RPMI7951 (cell line): ENCODE results near the gene RNPC3. TPM values are rescaled to one million over a fixed set of nuclear protein-coding genes. Genes with fewer than 3 reads are reported as not detected.
A peak's percentile ranks its signal among the peaks of the same experiment; 100 is the strongest.

Source experiments
- DNase-seq: peaks from one replicate; pipeline ENCODE4 v3.0.0-alpha.2; 2012; ENCODE audit warnings: low read depth
- total RNA-seq: library from RNA; depleted of rRNA; stranded (reverse); fragments of >200 nt; shearing (Covaris generic); gene quantifications from 2 replicates; pipeline ENCODE4 v1.2.3, GENCODE V29; 2014; rRNA removed

RNPC3 gene, protein sequence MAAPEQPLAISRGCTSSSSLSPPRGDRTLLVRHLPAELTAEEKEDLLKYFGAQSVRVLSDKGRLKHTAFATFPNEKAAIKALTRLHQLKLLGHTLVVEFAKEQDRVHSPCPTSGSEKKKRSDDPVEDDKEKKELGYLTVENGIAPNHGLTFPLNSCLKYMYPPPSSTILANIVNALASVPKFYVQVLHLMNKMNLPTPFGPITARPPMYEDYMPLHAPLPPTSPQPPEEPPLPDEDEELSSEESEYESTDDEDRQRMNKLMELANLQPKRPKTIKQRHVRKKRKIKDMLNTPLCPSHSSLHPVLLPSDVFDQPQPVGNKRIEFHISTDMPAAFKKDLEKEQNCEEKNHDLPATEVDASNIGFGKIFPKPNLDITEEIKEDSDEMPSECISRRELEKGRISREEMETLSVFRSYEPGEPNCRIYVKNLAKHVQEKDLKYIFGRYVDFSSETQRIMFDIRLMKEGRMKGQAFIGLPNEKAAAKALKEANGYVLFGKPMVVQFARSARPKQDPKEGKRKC
- 5.3 and 7.7 TPM in 2 replicates for total RNA-seq

DNA sequence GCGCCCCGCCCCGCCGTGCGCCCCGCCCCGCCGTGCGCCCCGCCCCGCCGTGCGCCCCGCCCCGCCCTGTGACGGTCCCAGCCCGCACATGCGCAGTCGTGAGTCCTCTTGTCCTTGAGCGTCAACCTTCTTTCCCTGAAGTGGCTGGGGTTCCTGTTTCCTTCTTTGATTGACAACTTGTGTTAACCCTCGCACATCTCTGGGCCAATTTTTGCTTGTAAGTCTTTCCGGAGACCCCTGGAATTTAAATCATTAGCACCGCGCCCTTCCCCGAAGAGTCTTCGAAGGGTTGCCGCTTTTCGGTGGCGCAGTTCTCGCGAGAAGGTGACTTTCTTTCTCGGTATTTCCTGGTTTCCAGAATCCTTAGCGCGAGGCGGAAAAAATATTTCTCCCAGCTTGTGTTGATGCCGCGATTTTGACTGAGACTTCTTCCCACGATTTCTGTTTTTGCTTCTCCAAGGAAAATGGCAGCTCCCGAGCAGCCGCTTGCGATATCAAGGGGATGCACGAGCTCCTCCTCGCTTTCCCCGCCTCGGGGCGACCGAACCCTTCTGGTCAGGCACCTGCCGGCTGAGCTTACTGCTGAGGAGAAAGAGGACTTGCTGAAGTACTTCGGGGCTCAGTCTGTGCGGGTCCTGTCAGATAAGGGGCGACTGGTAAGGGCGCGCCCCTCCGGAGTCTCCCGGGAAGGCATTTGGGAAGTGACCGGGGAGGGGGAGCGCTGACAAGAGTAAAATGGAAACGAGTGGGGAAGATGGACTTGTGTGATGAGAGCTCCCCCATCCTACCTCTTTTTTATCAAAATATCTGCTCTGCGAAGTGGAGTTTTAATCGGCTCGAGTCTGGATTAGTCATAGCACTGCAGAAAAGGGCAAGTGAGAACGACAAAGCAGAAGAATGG, at the start of gene RNPC3:
Gene RNPC3, plus strand, starts transcription at position 93 of the 901 bp plus-strand sequence. Its CDS starts 372 bp downstream, at position 465.
- peak; percentile 88 for DNase-seq

DNA sequence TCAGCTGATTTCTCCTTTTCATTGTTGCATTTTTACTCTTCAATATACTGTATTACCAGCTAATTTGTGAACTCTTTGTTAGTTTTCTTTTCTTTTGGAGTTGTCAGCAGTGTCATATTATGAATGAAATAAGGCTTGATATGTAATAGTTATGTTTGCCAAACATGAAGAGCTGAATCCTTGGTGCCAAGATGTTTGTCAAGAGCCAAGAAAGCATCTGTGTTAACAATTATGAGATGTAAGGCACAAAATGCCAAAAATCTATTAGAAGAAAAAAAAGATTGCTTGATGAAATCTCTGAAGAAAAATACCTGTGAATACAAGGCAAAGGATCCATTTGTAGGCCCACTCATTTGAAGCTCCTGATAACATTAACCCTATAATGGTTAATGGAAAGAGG, 48.4 kb upstream of the RNPC3 start:
- no peak for DNase-seq

DNA sequence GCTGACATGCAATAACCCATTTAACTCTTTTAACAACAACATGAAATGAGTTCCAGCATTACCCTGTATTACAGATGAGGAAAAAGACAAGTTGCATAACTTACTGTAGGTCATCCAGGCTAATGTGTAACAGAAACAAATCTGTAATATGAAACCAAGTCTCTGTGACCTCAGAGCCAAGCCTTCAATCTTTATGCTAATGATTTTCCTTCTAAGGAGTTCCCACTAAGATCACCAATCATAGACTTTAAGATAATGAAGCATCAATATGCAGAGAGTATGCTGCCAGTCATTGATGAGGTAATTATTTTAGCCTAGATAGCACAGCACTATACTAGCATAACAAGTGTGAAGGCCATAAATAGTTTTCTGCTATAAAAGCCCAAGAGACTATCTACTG, 35.6 kb upstream of the RNPC3 start:
- DNase-seq: no peak

DNA sequence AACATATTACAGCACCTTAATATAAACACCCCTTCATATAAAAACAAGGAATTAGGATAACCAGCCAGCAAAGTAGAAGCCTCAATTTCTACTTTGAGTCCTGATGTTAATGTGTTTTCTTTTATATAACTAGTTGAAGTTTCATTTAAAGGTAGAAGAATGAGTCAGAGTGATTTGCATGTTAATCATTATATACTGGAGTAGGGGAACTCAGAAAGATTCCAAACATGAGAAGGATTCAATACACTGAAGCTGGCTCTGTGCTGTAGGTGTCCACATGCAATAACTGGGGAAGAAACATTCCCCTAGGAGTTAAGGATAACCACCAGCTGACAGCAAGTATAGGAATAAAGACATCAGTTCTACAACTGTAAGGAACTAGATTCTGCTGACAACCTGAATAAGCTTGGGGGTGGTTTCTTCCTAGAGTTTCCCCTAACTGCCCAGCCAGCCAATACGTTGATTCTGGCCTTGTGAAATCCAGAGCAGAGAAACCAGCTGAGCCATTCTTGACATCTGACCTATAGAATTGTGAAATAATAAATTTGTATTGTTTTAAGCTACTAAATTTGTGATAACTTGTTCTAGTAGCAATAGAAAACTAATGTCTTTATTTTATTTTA, 33.4 kb upstream of the RNPC3 start:
- DNase-seq: no peak

DNA sequence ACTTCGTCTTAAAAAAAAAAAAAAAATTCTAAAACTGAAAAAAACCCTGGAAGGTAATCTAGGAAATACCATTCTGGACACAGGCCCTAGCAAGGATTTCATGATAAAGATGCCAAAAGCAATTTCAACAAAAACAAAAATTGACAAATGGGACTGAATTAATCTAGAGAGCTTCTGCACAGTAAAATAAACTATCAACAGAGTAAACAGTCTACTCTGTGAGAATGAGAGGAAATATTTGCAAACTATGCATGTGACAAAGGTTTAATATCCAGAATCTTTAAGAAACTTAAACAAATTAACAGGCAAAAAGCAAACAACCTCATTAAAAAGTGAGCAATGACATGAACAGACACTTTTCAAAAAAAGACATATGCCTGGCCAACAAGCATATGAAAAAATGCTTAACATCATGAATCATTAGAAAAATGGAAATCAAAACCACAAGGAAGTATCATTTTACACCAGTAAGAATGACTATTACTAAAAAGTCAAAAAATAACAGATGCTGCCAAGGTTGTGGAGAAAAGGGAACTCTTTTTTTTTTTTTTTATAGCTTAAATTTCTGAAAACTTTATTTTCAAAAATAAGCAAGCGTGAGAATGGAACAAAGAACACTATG, 29.4 kb upstream of the RNPC3 start:
- DNase-seq: peak; percentile 23

DNA sequence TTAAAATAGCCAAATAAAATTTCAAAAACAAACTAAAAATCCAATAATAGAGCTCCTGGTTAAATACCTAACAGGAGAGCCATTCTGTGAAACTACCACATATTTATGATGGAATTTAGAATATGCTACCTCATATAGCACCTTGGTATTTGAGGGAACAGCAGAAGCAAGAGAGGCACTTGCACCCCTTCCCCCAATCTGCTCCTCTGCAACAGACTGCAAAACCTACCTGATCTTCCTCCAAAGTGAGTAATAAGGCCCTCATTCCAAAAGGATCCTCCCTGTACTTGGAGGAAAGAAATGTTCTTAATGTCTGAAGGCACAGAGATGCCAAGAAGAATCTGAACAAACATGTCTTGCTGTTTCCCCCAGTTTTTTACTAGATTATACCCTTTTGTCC, 28.1 kb upstream of the RNPC3 start:
- DNase-seq: no peak

DNA sequence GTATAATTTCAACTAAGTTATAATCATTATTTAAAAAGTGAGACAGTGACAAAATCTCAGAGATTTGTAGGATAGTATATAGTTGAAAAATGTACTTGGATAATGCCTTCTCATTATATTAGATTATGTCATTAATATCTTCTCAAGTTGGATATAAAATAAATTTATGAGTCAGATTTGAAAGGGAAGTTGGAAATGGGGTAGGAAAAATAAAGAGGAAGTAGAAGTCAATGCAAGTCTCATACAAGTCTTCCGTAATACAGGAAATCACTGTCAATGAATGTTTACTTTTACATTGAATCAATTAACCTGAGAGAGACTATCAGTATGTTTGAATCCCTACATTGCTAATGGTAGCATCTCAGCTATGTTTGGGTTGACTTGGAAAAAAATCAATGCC, 16.2 kb upstream of the RNPC3 start:
- DNase-seq: no peak

DNA sequence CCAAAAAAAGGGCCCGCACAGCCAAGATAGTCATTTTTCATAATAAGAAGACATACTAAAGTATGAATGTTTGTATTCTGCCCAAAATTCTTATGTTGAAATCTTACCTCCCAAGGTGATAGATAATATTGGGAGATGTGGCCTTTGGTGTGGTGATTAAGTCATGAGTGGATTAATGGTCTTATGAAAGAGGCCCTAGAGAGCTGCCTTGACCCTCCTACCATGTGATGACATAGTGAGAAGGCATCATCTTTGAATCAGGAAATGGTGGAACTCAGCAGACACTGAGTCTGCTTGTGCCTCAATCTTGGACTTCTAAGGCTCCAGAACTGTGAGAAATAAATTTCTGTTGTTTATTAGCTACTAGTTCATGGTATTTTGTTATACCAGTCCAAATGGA, 11.8 kb upstream of the RNPC3 start:
- no peak for DNase-seq

DNA sequence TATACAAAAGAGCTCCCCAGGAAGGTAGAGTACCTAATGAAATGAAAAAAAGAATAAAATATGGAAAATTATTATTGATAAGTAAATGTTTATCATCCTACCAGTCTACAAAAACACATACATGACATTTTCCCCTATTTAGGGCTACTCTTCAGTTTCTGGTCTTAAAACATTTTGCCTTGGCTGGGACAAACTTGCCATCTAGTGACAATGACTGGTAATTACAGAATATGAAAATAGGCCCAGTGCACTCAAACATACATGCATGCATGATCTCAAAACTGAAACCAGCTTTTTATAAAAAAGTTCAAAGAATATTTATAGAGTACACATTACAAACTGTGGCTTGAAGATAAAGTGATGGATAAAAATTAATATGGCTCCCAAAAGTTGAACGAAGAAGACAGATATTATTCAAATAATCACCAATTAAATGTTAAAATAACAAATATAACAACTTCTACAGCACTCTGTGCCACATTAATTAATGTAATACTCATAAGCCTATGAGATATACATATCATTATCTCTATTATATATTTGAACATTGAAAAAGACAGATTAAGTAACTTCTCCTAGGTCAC, 10.5 kb upstream of the RNPC3 start:
- DNase-seq: peak; percentile 57

DNA sequence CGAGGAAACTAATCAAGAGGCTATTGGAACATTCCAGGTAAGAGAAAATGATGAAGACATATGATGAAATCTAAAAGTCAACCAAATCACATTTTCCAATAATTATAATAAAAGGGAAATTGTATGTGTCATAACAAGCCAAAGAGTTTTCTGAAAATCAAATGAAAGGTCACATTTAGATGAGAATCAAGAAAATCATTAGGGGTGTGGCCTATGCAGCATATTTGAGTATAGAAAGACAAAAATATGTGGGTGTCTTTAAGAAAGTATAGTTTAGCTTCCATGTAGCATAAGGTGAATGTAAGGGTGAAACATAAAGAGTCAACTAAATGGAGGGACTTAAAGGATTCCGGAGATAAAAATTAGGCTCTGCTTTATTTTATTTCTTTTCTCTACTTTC, 9.2 kb upstream of the RNPC3 start:
- DNase-seq: no peak

DNA sequence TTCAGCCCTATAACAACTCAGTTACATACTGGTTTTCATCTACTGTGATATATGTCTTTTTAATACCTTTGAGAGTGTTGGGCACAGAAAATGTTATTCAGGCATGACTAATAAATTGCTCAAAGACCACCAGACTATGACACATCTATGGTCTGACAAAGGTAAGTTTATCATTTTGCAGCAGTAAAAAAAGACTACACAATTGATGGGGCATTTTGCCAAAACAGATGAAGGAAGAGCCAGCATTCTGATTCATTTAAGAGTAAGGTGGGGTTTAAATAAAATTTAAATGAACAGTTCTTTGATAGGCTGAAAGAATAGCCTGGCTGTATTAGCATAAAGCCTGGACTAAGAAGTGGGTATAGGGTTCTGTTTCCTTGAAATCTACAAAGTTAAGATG, 8.8 kb upstream of the RNPC3 start:
- peak; percentile 7 for DNase-seq

DNA sequence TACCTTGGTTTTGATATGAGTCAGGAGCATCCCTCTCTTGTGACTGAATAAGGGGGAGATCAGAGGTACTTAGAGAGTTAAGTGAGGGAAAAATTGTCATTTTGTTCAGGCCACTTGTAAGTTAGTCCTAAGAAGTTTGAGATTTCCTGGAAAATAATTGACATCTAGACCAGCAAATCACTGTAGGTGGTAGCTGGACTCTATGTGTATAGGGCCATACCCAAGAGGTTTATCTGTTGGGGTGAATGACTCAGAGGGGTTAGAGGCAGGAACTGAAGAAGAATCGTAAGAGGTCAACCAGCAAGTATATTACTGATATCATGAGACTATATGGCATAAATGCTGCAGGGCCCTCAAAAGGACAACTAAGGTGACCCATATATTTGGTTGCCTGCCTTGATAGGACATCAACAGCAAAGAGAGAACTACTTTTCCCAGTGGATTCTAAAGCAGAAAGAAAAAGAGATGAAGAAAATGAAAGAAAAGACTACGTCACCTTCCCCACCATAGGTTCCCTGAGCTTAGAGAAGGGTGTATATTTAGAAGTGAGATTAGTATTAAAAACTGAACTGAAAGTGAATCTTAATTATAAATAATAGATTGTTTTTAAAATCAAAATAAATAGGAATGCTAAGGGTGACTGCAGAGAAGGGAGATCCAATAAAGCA, 8.0 kb upstream of the RNPC3 start:
- DNase-seq: peak; percentile 24

DNA sequence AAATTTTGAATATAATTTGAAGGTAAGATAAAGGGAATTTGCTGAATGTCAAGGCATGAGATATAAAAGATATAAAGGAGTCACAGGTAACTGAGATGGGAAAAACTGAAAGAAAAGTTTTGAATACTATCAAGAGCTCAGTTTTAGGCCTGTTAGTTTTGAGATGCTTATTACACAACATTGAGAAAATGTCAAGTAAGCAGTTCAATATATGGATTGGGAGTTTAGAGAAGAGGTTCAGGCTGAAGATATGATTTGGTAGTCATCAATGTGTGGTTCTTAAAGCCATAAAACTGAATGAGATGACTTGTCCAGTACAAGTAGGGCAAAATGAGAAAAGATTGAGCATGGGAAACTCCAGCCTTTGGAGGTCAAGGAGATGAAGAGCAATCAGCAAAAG, 4.7 kb upstream of the RNPC3 start:
- DNase-seq: no peak

DNA sequence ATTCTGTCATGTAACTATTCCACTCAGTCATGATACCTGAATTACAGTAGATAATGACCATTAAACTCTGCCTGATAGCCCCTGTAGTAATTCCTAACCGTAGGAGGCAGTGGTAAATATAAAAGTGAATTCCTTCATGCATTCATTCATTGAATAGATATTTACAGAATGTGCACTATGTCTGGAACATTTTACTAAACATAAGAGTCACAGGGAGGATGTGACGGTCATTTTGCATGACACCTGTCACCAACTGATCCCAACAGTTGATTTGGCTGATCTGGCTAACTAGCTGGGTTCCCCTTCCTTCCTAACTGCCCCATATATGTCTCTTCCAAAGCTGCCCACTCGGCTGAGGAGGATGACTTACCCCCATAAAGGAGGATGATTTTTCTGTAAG, 2.2 kb upstream of the RNPC3 start:
- no peak for DNase-seq

DNA sequence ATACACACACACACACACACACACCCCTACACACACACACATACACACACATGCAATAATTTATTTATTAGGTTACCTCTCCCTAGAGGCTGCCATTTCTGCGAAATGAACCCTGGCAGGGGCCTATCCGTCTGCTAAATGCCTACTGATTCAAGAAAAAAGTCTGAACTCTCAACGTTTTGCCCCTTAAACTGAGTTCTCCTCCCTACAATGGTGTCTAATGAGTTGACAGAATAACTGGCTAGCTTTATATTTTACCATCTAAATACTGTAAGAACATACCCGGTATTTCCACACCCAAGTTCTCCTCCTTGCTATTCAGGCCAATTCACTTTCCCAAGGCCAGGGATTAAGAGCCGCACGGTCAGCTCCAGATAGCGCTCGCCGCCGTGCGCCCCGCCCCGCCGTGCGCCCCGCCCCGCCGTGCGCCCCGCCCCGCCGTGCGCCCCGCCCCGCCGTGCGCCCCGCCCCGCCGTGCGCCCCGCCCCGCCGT, 339 bp upstream of the RNPC3 start:
- peak; percentile 61 for DNase-seq

DNA sequence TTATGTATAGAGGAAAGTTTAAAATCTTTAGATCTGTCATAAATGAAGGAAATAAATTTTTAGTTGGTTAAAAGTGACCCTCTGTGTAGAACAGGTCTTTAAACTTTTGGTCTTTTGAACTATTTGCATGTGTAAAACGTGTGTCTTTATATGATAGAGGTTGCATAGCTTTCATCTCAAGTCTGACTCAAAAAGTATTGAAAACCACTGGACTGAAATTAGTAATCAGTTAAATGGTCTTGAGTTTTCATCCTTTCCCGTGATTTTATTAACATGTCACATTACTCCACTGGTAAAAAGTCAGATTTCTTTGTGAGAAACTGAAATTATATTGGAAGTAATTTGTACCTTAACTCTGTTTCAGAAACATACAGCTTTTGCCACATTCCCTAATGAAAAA, 1.8 kb downstream of the RNPC3 start:
- DNase-seq: no peak

DNA sequence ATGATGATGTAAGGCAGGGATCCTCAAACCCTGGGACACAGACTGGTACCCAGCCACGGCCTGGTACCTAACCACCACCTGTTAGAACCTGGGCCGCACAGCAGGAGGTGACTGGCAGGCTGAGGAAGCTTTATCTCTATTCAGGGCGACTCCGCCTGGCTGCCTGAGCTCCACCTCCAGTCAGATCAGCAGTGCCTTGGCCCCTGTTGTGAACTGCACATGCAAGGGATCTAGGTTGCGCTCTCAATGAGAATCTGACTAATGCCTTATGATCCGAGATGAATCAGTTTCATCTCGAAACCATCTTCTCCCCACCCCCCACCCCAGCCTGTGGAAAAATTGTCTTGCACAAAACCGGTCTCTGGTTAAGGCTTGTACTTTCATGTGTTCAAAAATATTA, 4.2 kb downstream of the RNPC3 start:
- DNase-seq: peak; percentile 7

DNA sequence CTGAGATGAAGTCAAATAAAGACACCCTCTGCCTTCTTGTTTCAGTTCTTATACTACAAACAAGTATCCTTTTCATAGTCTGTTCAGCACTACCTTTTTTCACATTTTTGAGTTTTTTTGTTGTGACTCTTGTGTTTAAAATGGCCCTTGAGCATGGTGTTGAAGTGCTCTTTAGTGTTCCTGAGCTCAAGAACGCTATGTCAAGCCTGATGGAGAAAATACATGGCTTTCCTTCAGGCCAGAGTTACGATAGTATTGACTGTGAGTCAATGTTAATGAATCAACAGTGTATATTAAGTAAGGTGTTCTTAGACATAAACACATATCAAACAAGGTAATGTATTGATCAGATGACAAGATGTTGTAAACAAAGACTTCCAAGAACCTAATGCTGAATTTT, 12.7 kb downstream of the RNPC3 start:
- no peak for DNase-seq

DNA sequence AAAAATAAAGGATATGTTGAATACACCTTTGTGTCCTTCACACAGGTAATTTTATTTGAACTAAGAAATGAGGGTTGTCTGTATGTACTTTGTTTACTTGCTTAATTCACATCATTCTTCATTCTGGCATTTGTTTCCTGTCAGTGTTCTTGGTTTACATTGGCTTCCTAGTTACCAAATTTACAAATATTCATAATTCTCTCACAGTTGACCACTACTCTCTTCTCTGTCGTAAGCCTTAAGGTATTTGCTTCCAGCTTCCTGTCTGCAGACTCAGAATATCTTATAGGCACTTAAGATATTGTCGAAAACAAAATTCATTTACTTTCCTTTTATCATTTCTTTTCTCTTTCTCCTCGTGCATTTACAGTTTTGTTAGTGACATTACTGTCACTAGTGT, 15.9 kb downstream of the RNPC3 start:
- no peak for DNase-seq

DNA sequence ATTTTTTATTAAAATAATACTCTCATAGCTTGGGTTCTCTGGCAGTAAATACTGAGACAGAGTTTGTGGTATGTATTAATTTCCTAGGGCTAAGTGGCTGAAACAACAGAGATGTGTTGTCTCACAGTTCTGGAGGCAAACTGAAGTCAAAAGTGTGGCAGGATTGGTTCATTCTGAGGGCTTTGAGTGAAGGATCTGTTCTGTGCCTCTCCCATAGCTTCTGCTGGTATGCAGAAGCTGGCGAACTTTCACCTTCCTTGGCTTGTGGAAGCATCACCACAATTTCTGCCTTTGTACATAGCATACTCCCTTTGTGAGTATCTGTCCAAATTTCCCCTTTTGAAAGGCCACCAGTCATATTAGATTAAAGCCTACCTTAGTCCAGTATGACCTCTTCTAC, 21.0 kb downstream of the RNPC3 start:
- no peak for DNase-seq

DNA sequence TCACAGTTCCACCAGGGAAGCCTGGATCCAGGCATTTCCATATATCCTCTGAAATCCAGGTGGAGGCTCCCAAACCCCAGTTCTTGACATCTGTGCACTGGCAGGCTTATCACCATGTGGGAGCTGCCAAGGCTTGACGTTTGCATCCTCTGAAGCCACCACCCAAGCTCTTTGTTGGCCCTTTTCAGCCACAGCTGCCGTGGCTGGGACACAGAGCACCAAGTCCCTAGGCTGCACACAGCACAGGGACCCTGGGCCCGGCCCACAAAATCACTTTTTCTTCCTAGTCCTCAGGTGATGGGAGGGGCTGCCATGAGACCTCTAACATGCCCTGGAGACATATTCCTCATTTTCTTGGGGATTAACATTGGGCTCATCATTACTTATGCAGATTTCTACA, 22.3 kb downstream of the RNPC3 start:
- DNase-seq: no peak
